Measurements from ENCODE around the gene L2HGDH. TPM values are rescaled to one million over a fixed set of nuclear protein-coding genes. Genes with fewer than 3 reads are reported as not detected.

The L2HGDH gene
- total and polyA plus RNA-seq, 2 of the 4 experiments (the other 2 are of a cell fraction) = 3.1 to 3.8 TPM

- Histone ChIP-seq H2AK9ac (replicated peaks; ENCODE audit: low read depth, low read length, poor library complexity) (no peak overlapping the region), H4K8ac (ENCODE audit: low read depth in 2 of 2, low read length in 2 of 2) (no peak overlapping the region), H4K20me1 (ENCODE audit: insufficient read depth, low read length) (no peaks in the 10 kb centered on the region), H3K79me1 (ENCODE audit: low read depth in 1 of 2, low read length in 2 of 2) (no peaks in the 10 kb centered on the region; a peak in 1 of 4 replicates), H3K36me3 (ENCODE audit: control insufficient read depth, insufficient read depth, low read length) (no peaks in the 10 kb centered on the region), H2BK5ac (ENCODE audit: low read depth, low read length, poor library complexity, severe bottlenecking) (no peak overlapping the region), H4K5ac (ENCODE audit: low read depth, low read length) (no peak overlapping the region), H3K56ac (ENCODE audit: extremely low read depth, insufficient read depth, low read length) (no peak overlapping the region), H3K4me2 (ENCODE audit: low read depth, low read length) (no peak overlapping the region), H3K27ac (ENCODE audit: insufficient read depth, low read length) (no peak overlapping the region), H2BK15ac (ENCODE audit: low read depth, low read length) (no peak overlapping the region), H3K9me3 (ENCODE audit: control insufficient read depth, insufficient read depth, low read length) (no peaks in the 10 kb centered on the region), H3K9ac (ENCODE audit: low read depth, low read length) (no peak overlapping the region), H2AFZ (replicated peaks; ENCODE audit: low read length, poor library complexity) (no peak overlapping the region), H3K18ac (ENCODE audit: low read depth, low read length) (no peak overlapping the region), H4K91ac (ENCODE audit: insufficient read depth, low read depth, low read length) (no peak overlapping the region), H2BK120ac (ENCODE audit: low read depth, low read length) (no peak overlapping the region), H3K27me3 (ENCODE audit: control insufficient read depth, insufficient read depth, low read length) (no peaks in the 10 kb centered on the region), H3K4me3 (ENCODE audit: insufficient read depth, low read depth, low read length) (no peak overlapping the region), H3K14ac (replicated peaks; ENCODE audit: low read depth, low read length) (no peak overlapping the region), H2AK5ac (ENCODE audit: low read depth, low read length) (no peak overlapping the region), H3K4ac (ENCODE audit: low read depth, low read length) (no peak overlapping the region), H2BK20ac (ENCODE audit: low read depth, low read length) (no peak overlapping the region), H3K23ac (ENCODE audit: low read depth, low read length) (no peak overlapping the region), H3K9me1 (ENCODE audit: insufficient read depth, low read length) (0 out of 2 replicates have a peak, but pooled peaks cover 2% of the 10 kb centered on the region), H3K4me1 (ENCODE audit: control insufficient read depth, insufficient read depth, low read length) (no peaks in the 10 kb centered on the region)
- no peak for ATAC-seq (ENCODE audit: low read depth)
- no peak for TF ChIP-seq POLR2A (IDR thresholded peaks at IDR 0.05; ENCODE audit: low read depth, low read length)
- BruUV-seq (replicated peaks) = no TSS peak
- ChIA-PET POLR2A (ENCODE audit: unreplicated experiment) (no interaction called here), CTCF (no interaction called here)
- DNase-seq = no peak
- dilution Hi-C loops (cut with HindIII; ENCODE audit: low sequenced_read_pairs, unreplicated experiment) (no loop called here), in situ Hi-C loops (cut with MboI; ENCODE audit: low sequenced_read_pairs) (no loop called here), intact Hi-C loops (cut with micrococcal nuclease) (no loop called here)
Observed at GRCh38 chr14:50301914-50302313, 10.1 kb downstream of the L2HGDH start.

Data from IMR-90 (cell line).